HG02885 (cell line): ENCODE results near the gene OSBPL5.

ENCODE experiments used
- ATAC-seq: cut with Tn5 transposase; IDR thresholded peaks from one replicate; pipeline ENCODE4 v1.9.1; 2021; ENCODE audit warnings: mild to moderate bottlenecking; ENCODE audit not compliant: unreplicated experiment, poor library complexity

OSBPL5 gene

DNA sequence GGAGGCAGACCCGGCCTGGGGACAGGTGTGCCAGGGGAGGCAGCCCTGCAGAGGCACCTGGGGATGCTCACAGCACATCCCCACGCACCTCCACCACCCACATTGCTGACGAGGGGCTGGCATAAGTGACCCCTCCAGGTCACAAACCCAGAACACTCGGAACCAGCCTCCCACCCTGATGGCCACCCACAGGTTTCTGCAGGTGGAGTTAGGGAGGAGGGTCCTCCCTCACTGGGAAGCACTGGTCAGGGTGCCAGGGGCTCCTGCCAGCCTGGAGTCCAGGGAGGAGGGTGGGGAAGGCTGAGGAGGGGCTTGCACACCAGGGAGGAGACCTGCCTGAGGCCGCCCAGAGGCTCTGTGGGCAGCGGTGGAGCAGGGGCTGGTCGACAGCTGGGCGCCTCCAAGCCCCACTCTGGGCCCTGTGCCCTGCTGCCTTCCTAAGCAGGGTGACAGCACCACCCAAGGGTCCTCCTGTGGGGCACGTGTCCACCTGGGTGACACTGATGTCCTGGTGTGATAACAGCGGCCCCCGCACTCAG is 56.9 kb downstream of the OSBPL5 start:
- ATAC-seq: no peak

DNA sequence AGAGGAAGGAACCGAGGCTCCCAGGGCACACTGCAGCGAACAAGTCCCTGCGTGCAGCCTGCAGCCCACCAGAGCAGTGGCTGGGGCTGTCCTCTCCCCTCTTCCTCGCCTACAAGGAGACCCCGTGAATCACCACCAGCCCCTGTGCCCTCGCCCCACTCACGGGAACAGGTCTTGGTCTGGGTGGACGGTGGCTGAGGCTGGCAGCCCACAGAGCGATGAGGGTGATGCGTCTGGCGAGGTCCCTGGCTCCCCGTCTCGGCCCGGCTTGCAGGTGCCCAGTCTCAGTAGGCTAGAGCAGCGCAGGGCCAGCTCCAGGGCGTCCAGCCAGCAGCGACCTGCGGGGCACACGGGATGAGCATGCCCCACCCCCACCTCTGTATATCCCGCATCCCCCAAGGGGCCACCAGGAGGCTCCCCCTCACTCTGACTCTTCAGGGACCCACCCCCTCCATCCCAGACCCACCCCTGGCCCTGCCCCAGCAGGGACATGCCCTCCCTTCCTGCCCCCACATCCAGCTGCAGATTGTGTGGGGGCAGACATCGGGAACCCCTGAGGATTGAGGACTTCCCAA is 57.4 kb downstream of the OSBPL5 start:
- ATAC-seq: no peak

DNA sequence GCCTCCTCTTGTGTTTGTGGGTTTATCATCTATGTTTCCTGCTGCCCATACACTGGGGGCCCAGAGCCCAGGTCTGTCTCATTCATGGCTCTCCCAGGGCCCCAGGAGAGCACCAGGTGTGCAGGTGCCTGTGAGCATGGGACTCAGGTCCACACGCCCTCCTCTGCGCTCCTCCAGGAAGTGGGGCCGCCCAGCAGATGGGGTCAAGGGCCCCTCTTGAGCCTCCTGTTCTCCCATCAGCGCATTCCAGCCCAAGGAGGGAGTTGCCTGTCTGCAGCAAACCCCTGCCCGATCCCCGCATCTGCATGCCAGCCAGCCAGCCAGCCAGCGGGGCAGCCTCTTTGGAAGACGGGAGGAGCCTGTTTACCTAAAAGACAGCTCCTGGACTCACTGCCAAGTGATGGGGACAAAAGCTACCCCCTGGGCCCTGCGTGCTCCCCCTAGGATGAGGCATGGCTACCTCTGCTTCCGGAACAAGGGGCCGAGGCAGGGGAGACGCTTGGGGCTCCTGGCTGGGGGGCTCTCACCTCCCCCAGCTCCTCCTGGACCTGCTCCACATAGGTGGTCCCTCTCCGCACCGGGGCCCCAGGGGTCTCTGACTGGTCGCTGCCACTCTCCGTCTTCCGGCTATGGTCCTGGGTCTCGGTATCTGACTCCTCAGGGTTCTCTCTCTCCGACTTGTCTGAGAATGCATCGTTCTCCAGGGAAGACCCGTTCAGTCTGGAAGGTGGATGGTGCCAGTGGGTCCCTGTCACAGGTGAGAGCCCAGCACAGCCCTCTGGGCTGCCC is 58.2 kb downstream of the OSBPL5 start:
- no peak for ATAC-seq

GRCh38 chr11:3105791-3106735 is 59.0 kb downstream of the OSBPL5 start:
- no peak for ATAC-seq

GRCh38 chr11:3104961-3105790 is 59.9 kb downstream of the OSBPL5 start:
- no peak for ATAC-seq

- no peak for ATAC-seq
These were observed 60.9 kb downstream of the OSBPL5 start for GRCh38 chr11:3104051-3104714.

DNA sequence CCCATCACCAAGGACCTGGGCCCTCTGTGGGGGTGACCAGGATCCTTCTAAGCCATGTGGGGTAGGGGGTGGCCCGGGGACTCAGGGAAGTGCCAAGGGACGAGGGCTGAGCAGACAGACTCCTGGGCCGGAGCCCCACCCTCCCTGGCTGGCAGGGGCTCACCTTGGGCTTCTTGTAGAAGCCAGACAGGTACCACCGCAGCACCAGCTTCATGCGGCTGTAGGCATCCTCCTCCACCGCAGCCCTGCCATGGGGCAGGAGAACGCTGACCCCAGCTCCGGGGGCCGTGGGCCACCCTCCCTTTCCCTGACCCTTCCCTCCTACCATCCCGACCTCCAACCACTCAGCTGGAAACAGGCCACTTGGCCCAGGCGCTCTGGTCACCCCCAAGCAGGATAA is 62.0 kb downstream of the OSBPL5 start:
- ATAC-seq: no peak

DNA sequence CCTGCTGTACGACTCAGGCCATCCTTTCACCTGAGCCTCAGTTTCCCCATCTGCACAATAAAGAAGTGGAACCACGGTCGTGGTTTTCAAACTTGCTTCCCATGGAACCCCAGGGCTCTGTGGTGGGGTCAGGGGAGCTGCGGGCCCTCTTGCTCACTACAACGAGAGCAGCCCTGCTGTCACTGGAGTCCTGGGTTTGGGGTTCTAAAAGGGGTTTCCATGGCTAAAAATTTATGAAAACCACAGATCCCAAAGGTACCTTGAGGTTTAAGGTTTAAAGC is 62.5 kb downstream of the OSBPL5 start:
- no peak for ATAC-seq

DNA sequence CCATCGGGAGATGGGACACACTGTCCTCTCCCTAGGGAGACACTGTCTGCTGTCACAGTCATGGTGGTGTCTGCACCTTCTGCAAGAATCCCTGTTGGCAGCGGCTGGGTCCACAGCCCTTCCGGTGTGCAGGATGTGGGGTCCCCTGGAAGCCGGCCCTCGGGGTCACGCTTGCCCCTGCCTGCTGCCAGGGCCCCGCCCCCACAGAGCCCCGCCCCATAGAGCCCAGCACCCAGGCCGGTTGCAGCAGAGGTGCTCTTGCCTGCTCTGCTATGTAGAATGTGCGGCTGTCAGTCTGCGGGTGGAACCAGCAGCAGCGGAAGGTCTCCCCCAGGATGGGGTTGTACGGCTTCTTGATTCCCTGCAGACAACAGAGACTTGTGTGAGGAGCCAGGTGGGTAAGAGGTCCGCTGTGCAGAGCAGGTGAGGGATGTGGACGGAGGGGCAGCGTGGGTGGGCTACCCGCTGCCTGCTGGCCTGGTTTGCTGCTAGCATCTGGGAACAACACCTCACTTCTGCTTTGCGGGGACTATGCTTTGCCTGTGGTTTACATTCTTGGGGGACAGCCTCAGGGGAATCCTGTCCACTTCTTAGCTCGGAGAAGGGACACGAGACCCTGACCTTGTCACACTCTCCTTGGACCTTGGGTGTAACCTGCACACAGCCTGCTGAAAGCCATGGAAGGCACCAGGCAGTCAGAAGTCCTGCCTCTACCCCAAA is 63.0 kb downstream of the OSBPL5 start:
- ATAC-seq: no peak

- no peak for ATAC-seq
These were observed 65.9 kb downstream of the OSBPL5 start for GRCh38 chr11:3099178-3099577.

DNA sequence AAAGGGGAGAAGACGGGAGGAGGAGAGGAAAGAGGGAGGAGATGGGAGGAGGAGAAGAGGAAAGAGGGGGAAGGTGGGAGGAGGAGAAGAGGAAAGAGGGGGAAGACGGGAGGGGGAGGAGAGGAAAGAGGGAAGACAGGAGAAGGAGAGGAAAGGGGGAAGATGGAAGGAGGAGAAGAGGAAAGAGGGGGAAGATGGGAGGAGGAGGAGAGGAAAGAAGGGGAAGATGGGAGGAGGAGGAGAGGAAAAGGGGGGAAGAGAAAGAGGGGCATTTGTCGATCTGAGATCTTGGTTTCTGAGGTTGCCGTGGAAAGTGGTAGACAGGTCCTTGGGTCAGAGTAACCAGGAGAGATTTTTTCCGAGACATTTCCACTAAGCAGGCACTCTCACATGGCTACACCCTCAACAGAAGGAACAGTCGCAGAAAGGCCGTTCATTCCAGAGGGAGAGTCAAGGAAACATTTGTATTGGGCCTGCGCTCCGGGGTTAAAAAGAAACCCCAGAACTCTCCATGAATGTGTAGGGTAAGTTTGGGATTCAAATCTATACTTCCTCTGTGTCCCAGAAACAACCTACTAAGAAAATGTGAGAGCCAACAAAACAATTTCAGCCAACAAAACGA is 68.1 kb downstream of the OSBPL5 start:
- ATAC-seq: no peak

GRCh38 chr11:3095712-3096361 is 69.3 kb downstream of the OSBPL5 start:
- no peak for ATAC-seq

DNA sequence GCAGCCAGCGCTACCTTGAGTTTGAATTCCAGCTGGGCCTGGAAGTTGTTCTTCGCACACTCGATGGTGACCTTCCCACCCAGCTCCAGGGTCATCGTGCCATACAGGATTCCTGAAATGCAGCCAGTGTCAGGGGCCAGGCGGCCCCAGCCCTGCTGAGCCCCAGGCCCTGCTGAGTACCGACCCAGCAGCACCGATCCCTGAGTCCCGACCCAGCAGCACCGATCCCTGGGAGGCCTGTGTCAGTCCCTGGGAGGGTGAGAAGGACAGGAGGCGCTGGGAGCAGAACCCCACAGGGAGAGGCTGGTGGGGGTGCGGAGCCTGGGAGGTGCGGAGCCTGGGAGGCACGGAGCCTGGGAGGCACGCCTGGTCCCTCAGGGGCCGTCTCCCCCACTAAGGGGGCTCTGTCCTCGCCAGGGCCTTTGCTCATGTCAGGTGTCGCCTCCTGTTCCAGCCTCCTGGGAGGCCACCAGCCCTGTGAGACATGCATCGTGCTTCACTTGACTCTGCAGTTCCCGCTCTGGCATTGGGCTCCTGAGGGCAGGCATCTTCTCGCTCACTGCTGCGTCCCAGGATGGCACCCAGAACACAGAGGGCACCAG is 70.8 kb downstream of the OSBPL5 start:
- ATAC-seq: no peak

GRCh38 chr11:3093281-3094191 is 71.6 kb downstream of the OSBPL5 start:
- ATAC-seq: no peak

GRCh38 chr11:3092603-3093141 is 72.4 kb downstream of the OSBPL5 start:
- no peak for ATAC-seq

GRCh38 chr11:3091846-3092602 is 73.1 kb downstream of the OSBPL5 start:
- ATAC-seq: peak; percentile 66
